Hematopoietic multipotent progenitor cell treated with erythropoietin and hydrocortisone succinate and interleukin-3 and kit ligand, for 17 days (in vitro differentiated cells): Measurements from ENCODE around the gene PRCP.
A peak's percentile ranks its signal among the peaks of the same experiment; 100 is the strongest.

Source experiments
- DNase-seq: peaks from one replicate; pipeline ENCODE4 v3.0.0-alpha.2; 2015; ENCODE audit warnings: low spot score

Gene PRCP

GRCh38 chr11:82778776-82779175, 121.5 kb downstream of the PRCP start:
- DNase-seq: no peak

DNA sequence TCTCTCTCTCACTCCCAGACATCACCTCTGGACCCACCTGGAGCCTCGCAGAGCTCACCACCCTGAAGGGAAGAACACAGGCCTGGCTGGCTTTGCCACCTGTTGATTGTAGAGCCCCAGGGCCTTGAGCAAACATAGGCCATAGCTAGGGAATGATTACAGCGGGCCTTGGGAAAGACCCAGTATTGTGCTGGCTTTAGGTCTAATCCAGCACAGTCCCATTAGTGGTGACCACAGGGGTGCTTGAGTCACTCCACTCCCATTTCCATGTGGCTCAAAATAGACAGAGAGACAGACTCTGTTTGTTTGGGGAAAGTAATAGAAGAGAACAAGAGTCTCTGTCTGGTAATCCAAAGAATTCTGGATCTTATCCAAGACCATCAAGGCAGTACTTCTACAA, 123.9 kb downstream of the PRCP start:
- DNase-seq: no peak

DNA sequence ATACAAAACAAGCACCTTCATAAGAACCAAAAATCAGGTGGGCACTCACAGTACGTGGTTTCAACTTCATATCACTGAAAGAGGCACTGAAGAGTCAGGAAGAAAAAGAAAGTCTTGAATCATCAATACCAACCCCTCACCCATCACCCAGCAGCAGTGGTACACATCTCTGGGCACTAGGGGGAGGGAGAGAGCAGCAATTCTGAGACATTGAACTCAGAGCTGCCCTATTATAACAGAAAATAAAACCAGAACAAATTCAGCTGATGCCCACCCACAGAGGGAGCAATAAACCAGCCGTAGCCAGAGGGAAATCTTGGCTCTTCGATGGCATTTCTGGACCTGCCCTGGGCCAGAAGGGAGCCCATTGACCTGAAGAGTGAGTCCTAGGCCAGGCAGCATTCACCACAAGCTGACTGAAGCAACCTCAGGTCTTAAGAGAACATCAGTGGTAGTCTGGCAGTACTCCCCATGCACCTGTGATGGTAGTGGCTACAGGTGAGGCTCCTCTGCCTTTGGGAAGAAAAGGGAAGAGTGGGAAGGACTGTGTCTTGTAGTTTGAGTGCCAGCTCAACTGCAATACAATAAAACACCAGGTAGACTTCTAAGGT, 124.4 kb downstream of the PRCP start:
- peak; percentile 11 for DNase-seq

- DNase-seq: no peak
These were observed 125.0 kb downstream of the PRCP start for GRCh38 chr11:82775218-82775617.
